ENCODE measurements around the gene TUBGCP4.
A peak's percentile ranks its signal among the peaks of the same experiment; 100 is the strongest.
"Not testable (repeated sequence)": the region's sequence is repeated elsewhere in the genome, so short reads cannot be mapped to it uniquely, and the experiment has no call there.

Gene TUBGCP4, protein sequence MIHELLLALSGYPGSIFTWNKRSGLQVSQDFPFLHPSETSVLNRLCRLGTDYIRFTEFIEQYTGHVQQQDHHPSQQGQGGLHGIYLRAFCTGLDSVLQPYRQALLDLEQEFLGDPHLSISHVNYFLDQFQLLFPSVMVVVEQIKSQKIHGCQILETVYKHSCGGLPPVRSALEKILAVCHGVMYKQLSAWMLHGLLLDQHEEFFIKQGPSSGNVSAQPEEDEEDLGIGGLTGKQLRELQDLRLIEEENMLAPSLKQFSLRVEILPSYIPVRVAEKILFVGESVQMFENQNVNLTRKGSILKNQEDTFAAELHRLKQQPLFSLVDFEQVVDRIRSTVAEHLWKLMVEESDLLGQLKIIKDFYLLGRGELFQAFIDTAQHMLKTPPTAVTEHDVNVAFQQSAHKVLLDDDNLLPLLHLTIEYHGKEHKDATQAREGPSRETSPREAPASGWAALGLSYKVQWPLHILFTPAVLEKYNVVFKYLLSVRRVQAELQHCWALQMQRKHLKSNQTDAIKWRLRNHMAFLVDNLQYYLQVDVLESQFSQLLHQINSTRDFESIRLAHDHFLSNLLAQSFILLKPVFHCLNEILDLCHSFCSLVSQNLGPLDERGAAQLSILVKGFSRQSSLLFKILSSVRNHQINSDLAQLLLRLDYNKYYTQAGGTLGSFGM

GRCh38 chr15:43370975-43371974 is at the start of gene TUBGCP4, which contains the start of gene ZSCAN29:
TSS of gene TUBGCP4 (plus strand) at chr15:43371101. CDS start at chr15:43371355, 254 bp downstream.
TSS of gene ZSCAN29 (minus strand) at chr15:43371043. CDS start at chr15:43369913, 1,130 bp downstream.
- peak; percentile 54 for DNase-seq

DNA sequence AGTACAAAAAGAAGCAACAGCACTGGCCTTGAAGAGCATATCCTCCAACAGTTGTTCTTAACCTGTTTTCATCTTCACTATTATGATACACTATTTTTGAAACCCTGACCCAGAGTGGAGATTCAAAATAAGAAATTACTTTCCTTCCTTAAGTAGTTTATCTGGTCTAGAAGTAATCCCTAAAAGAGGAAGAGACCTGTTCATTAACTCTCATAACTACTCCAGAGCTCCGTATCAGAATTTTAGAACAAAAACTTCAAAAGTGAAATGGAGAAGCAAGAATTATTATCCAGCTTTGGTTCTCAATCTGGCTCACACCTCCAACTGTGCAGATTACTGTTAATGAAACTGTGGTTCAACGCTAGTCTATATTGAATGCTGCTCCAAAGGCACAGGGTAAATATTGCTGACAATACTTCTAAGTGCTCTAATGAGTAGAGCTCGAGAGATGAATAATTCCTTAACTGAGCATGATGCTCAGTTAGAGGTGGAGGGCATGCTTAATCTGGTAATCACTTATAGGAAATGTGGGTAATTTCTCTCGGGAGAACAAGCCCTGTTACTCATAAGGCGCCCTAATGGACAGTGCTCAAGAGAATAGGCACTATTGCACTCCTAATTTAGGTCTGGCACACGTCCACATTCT is 45.7 kb upstream of the TUBGCP4 start:
- no peak for DNase-seq

GRCh38 chr15:43329217-43329959 is 41.5 kb upstream of the TUBGCP4 start:
- DNase-seq: no peak

DNA sequence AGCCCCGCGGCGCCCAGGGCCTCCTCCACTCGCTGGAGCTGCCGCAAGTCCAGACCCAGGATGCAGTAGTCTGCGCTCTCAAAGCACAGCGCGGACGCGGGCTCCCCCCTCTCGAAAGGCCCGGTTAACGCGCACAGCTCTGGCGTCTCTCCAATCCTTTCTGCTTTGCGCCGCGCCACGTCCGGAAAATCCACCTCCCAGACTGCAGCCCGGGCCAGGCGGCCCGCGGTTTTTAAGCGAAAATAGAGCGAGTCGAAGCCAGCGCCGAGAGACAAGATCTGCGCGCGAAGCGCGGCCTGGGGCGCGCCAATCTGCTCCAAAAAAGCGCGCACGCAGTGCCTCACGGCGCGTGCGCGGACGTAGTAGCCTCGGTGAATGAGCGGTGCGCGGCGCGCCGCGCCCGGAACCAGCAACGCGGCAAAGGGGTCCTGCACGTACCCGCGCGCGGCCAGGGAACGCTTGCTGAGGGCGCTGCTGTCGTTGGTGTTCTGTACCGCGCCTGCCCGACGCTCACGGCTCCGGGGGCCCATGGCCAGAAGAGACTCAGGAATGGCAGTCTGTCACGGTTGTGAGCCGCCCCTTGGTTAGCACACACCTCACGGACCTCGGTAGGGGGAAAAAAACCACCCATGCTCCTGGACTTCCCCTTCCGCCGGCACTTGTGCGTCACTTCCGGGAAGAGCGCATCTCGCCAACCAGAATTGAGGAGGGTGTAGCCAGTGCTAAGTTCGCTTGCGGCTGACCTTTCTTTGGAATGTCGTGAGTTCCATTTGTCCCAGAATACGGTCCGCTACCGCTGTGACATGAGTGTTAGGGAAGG is 40.7 kb upstream of the TUBGCP4 start, which contains the start of gene LCMT2:
LCMT2 (minus strand) TSS at position 614 of the 820 bp plus-strand sequence; CDS start at position 530, 84 bp downstream.
- peak; percentile 80 for DNase-seq

- no peak for DNase-seq
Observed at GRCh38 chr15:43330780-43331087, 40.2 kb upstream of the TUBGCP4 start.

GRCh38 chr15:43346305-43346704 is 24.6 kb upstream of the TUBGCP4 start:
- no peak for DNase-seq

DNA sequence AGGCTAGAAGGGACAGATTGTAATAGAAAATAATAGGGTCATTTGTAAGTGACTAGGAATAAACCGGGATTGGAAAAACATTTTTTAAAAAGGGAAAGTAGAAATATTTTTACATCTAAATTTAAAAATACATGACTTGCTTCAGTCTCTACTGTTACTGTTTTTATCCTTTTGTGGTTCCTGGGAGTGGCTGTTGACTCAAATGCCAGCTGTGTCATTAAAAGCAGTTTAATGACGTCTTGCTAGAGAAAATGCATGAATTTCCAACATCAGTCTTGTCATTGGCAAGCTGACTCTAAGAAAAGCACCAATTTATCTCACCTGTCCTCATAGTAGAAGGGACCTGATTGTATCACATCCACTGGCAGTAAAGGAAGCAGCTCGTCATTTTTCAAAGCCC is 23.8 kb upstream of the TUBGCP4 start:
- no peak for DNase-seq

DNA sequence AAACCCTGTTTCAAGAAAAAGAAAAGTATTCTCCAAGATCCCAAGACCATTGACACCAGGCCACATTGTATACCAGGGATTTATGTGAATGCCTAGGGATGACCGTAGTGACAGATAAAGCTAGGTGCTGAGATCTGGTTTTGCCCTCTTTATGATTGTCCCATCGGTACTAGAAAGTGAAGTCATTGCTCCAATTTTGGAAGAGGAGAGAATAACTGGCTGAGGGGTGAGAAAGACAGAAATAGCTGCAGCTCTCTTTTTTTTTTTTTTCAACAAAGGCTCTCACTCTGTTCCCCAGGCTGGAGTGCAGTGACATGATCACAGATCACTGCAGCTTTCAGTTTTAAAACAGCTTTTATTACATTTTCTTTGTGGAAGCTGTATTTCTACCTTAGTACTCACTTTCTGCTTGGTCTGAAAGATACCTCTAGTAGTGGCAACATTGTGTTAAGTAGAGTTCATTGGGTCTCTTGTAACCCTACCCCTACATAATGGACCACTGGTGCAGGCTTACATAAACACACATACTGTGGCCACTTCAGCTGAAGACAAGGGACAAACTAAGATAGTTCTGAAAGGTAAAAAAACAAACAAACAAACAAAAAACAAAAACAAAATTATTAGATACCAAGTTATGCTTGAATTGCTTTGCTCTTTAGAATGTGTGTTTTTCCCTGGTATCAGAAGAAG is 18.1 kb upstream of the TUBGCP4 start:
- DNase-seq: no peak

GRCh38 chr15:43360821-43361220 is 10.1 kb upstream of the TUBGCP4 start:
- no peak for DNase-seq

DNA sequence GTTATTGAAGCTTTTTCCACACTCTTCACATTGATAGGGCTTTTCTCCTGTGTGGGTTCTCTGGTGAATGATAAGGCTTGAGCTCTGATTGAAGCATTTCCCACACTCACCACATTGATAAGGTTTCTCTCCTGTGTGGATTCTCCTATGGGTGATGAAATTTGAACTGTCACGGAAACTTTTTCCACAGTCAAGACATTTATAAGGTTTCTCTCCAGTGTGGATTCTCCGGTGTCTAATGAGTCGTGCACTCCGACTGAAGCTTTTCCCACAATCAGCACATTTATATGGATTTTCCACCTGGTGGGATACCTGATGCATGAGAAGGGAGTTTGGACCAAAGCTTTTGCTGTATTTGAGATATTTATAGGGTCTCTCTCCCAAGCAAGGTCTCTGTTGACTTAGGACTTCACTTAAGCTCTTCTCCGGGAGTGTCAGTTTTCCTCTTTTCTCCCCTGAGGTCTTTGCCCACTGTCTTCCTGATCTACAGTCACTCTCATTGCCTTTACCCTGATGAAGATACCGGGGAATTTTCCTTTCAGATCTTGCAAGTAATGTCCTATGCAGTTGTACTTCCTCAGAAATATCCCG is 9.5 kb upstream of the TUBGCP4 start:
- no peak for DNase-seq

DNA sequence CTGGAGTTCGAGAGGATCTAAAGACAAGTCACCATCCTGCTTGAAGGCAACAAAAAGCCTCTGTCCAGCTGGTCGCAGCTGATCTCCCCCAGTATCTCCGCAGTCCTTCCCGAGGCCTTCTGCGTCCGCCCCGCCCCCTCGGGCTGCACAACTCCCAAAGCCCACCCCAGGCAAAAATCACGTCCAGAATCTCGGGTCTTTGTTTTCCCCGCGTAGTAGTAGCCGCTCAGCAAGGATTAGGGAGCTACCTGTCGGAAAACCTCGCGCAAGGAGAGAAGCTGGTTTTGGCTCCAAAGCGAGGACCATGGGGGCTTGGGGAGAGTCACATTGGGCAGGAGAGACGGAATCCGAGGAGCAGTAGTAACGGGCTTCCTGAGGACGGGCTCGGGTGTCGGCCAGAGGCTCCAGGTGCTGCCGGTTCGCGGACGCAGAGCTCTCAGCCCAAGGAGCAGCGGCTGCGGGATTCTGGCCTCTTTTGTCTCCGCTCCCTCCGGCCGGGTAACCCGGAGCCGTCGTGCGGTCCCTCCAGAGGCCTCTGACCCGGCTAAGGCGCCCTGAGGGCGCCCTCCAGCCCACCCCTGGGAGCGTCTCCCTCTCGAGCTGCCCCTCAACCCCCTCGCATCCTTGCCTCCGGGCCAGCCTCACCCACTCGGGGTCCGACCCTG is 459 bp upstream of the TUBGCP4 start:
- no peak for DNase-seq

- DNase-seq: no peak
Observed at GRCh38 chr15:43376017-43376705, 5.3 kb downstream of the TUBGCP4 start.

DNA sequence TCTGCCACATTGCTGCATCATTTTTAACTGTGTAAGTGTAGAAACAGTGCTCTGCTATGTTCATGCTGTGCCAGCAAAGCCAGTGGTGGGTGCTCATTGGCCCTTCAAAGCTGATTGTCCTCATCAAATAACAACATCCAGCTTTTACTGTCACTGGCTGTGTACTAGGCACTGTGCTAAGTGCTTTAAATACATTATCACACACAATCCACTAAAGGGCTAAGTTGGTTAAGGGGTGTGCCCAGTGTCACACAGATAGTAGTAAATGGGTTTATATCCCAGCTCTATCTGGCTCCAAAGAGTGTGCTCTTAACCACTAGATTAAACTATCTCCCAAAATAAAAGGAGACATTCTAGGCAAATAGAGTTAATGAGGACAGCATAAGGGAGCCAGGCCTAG is 7.7 kb downstream of the TUBGCP4 start:
- DNase-seq: no peak

- DNase-seq: no peak
Observed at GRCh38 chr15:43382310-43382709, 11.4 kb downstream of the TUBGCP4 start.

DNA sequence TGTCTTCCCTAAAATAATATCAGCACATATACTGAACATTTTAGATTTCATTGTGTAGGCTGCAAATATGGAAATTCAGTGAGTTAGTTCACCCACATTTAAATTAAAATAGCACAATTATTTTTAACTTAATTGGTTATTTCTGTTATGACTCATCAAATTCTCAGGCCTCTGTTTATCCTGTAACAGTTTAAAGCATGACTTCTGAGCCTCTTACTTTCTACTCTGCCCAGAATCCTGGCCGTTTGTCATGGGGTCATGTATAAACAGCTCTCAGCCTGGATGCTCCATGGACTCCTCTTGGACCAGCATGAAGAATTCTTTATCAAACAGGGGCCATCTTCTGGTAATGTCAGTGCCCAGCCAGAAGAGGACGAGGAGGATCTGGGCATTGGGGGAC is 12.2 kb downstream of the TUBGCP4 start:
- no peak for DNase-seq

DNA sequence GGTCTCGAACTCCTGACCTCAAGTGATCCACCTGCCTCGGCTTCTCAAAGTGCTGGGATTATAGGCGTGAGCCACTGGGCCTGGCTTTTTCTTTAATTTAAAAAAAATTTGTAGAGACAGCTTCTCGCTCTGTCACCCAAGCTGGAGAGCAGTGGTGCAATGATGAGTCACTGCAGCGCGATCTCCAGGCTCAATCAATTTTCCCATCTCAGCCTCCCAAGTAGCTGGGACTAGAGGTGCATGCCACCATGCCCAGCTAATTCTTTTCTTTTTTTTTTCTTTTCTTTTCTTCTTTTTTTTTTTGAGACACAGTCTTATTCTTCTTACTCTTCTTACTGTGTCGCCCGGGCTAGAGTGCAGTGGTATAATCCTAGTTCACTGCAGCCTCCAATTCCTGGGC is 19.8 kb downstream of the TUBGCP4 start:
- no peak for DNase-seq

GRCh38 chr15:43393592-43393991 is 22.7 kb downstream of the TUBGCP4 start:
- not testable (repeated sequence) for DNase-seq

DNA sequence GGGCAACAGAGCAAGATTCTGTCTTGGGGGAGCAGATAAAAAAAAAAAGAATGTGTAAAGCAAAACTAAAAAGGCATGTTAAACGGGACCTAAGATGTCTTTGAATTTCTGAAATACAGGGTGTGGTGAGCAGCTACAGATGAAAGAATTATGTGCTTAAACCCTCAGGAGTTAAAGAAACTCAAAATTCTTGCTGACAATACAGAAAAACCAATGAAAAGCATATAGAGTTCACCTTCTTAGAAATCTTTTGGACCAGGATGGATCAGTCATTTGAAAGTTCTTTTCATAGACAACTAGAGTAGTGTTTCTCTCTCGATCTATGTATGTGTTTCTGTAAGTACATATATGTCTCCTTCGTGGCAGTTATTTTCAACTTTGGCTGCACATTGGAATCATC is 31.4 kb downstream of the TUBGCP4 start:
- no peak for DNase-seq

DNA sequence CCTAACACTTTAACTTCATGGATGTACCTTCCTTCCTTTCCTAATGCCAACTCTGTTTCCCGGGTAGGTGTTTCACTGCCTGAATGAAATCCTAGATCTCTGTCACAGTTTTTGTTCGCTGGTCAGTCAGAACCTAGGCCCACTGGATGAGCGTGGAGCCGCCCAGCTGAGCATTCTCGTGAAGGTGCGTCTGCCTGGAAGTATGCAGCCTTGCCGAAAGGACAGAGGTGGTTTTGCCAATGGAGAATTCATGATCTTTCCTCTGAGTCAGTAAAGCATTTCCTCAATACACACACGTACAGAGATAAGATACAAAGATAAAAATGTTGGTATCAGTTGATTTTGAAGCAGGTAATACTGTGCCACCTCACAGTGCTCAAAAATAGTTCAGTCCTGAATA is 32.7 kb downstream of the TUBGCP4 start:
- no peak for DNase-seq

Measured in NCI-H446 treated with DMSO at 0.1 percent for 48 hours (cell line).